ENCODE data around the gene LIMS2.

LIMS2 gene

GRCh38 chr2:127645026-127645394, 30.3 kb downstream of the LIMS2 start:
- DNase-seq = no peak

GRCh38 chr2:127644066-127645025, 31.0 kb downstream of the LIMS2 start:
- no peak for DNase-seq

- no peak for DNase-seq
These were observed 31.8 kb downstream of the LIMS2 start for GRCh38 chr2:127643439-127644065.

- no peak for DNase-seq
These were observed 32.5 kb downstream of the LIMS2 start for GRCh38 chr2:127642706-127643438.

GRCh38 chr2:127641846-127642507, 33.4 kb downstream of the LIMS2 start:
- DNase-seq = peak; percentile 59 to 67

- DNase-seq = no peak
These were observed 34.2 kb downstream of the LIMS2 start for GRCh38 chr2:127641133-127641532.

GRCh38 chr2:127640082-127641072, 35.0 kb downstream of the LIMS2 start:
- DNase-seq = no peak

GRCh38 chr2:127639111-127639474, 36.2 kb downstream of the LIMS2 start:
- DNase-seq = no peak

GRCh38 chr2:127638361-127639110, 36.8 kb downstream of the LIMS2 start:
- DNase-seq = no peak

GRCh38 chr2:127637725-127638252, 37.5 kb downstream of the LIMS2 start:
- peak; percentile 42 to 69 for DNase-seq

- no peak for DNase-seq
These were observed 38.1 kb downstream of the LIMS2 start for GRCh38 chr2:127637236-127637630.

- no peak for DNase-seq
These were observed 38.8 kb downstream of the LIMS2 start for GRCh38 chr2:127636248-127637235.

- DNase-seq = no peak
These were observed 39.7 kb downstream of the LIMS2 start for GRCh38 chr2:127635380-127636237.

GRCh38 chr2:127634626-127635379, 40.5 kb downstream of the LIMS2 start:
- DNase-seq = no peak

GRCh38 chr2:127634066-127634617, 41.2 kb downstream of the LIMS2 start:
- DNase-seq = no peak

GRCh38 chr2:127633556-127634065, 41.7 kb downstream of the LIMS2 start:
- no peak for DNase-seq
